ENCODE measurements around the gene ABCC9. TPM values are rescaled to one million over a fixed set of nuclear protein-coding genes. Genes with fewer than 3 reads are reported as not detected.

ABCC9 gene
- total RNA-seq, 2 donors from 2014 or later = 0.22 TPM; not detected in 1

- WGBS, 2 experiments (ENCODE audit: insufficient coverage in 1 of 2, insufficient read length in 1 of 2) = 87 to 91% methylated on average over 5 to 6 of the region's 6 CpGs
- Mint-ChIP-seq H3K27ac (no peak overlapping the region), H3K9me3 (no peaks in the 10 kb centered on the region), H3K4me3 (no peak overlapping the region), H3K27me3 (ENCODE audit: insufficient read depth) (no peaks in the 10 kb centered on the region), H3K4me1 (peaks cover 16% of the 10 kb centered on the region), H3K36me3 (ENCODE audit: low read depth) (no peaks in the 10 kb centered on the region)
- H3K4me1 ChIP-seq (ENCODE audit: control insufficient read depth, insufficient read depth, low read length) = peaks cover 5% of the 10 kb centered on the region
- no peaks in the 10 kb centered on the region for H3K27me3 ChIP-seq (ENCODE audit: control insufficient read depth, insufficient read depth, low read length, poor library complexity, severe bottlenecking)
- peak; percentile 60 for DNase-seq
- H3K27ac ChIP-seq (ENCODE audit: low read depth, low read length) = no peak overlapping the region
- no peak overlapping the region for H3K9ac ChIP-seq (ENCODE audit: extremely low read depth, low read length, poor library complexity, severe bottlenecking)
- H3K36me3 ChIP-seq (ENCODE audit: control insufficient read depth, insufficient read depth, low read length) = no peaks in the 10 kb centered on the region
- no peaks in the 10 kb centered on the region for H3K9me3 ChIP-seq (ENCODE audit: control insufficient read depth, low read length)
- H3K4me3 ChIP-seq (ENCODE audit: low read length) = no peak overlapping the region
- no peak for TF ChIP-seq CTCF (conservative IDR thresholded peaks at IDR 0.05)
Measured at GRCh38 chr12:21987755-21988154, 46.5 kb upstream of the ABCC9 start.

- Mint-ChIP-seq H3K27me3 (ENCODE audit: insufficient read depth) (no peaks in the 10 kb centered on the region), H3K4me3 (no peak overlapping the region), H3K36me3 (ENCODE audit: low read depth) (no peaks in the 10 kb centered on the region), H3K4me1 (peaks cover 20% of the 10 kb centered on the region), H3K27ac (no peak overlapping the region), H3K9me3 (no peaks in the 10 kb centered on the region)
- 100% methylated on average over 1 of the region's 2 CpGs; no CpG with 5 or more reads in 1 of the 2 experiments for WGBS, 2 experiments (ENCODE audit: insufficient coverage in 1 of 2, insufficient read length in 1 of 2)
- peaks cover 7% of the 10 kb centered on the region for H3K4me1 ChIP-seq (ENCODE audit: control insufficient read depth, insufficient read depth, low read length)
- no peaks in the 10 kb centered on the region for H3K36me3 ChIP-seq (ENCODE audit: control insufficient read depth, insufficient read depth, low read length)
- no peaks in the 10 kb centered on the region for H3K9me3 ChIP-seq (ENCODE audit: control insufficient read depth, low read length)
- H3K27me3 ChIP-seq (ENCODE audit: control insufficient read depth, insufficient read depth, low read length, poor library complexity, severe bottlenecking) = no peaks in the 10 kb centered on the region
- H3K4me3 ChIP-seq (ENCODE audit: low read length) = no peak overlapping the region
- DNase-seq = no peak
- no peak overlapping the region for H3K27ac ChIP-seq (ENCODE audit: low read depth, low read length)
- no peak for TF ChIP-seq CTCF (conservative IDR thresholded peaks at IDR 0.05)
- no peak overlapping the region for H3K9ac ChIP-seq (ENCODE audit: extremely low read depth, low read length, poor library complexity, severe bottlenecking)
Measured at GRCh38 chr12:21985155-21985554, 43.9 kb upstream of the ABCC9 start.

DNA sequence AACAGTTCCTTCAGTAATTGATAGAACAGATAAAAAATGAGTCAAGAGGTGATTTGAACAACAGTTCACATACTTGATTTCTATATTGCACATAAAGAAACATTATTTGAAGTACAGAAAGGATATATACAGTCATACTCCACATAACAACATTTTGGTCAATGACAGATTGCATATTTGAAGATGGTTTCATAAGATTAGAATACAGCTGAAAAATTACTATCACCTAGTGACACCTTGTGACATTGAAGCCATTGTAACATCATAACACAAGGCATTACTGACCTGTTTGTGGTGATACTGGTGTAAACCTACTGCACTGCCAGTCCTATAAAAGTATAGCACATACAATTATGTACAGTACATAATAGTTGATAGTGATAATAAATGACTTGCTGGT is 43.1 kb upstream of the ABCC9 start:
- Histone ChIP-seq H3K9me3 (ENCODE audit: control insufficient read depth, low read length) (no peaks in the 10 kb centered on the region), H3K4me3 (ENCODE audit: low read length) (no peak overlapping the region), H3K27me3 (ENCODE audit: control insufficient read depth, insufficient read depth, low read length, poor library complexity, severe bottlenecking) (no peaks in the 10 kb centered on the region), H3K9ac (ENCODE audit: extremely low read depth, low read length, poor library complexity, severe bottlenecking) (no peak overlapping the region), H3K36me3 (ENCODE audit: control insufficient read depth, insufficient read depth, low read length) (no peaks in the 10 kb centered on the region), H3K27ac (ENCODE audit: low read depth, low read length) (no peak overlapping the region), H3K4me1 (ENCODE audit: control insufficient read depth, insufficient read depth, low read length) (peaks cover 7% of the 10 kb centered on the region)
- H3K36me3 Mint-ChIP-seq (ENCODE audit: low read depth) = no peaks in the 10 kb centered on the region
- H3K9me3 Mint-ChIP-seq = no peaks in the 10 kb centered on the region
- no peak overlapping the region for H3K4me3 Mint-ChIP-seq
- DNase-seq = no peak
- H3K27me3 Mint-ChIP-seq (ENCODE audit: insufficient read depth) = no peaks in the 10 kb centered on the region
- no peak for TF ChIP-seq CTCF (conservative IDR thresholded peaks at IDR 0.05)
- H3K27ac Mint-ChIP-seq = no peak overlapping the region
- peaks cover 21% of the 10 kb centered on the region for H3K4me1 Mint-ChIP-seq
